Motor neuron (in vitro differentiated cells): ENCODE results near the gene SYT1. TPM values are rescaled to one million over a fixed set of nuclear protein-coding genes. Genes with fewer than 3 reads are reported as not detected.

Experiments
- ATAC-seq, 8 experiments: fragments of 200-7000 bp; cut with Tn5 transposase; replicated peaks in 6 of 8; 2 replicates each; pipeline ENCODE4 v1.8.0; 2021; ENCODE audit warnings: mild to moderate bottlenecking in 8 of 8, moderate library complexity in 8 of 8
- H3K27ac ChIP-seq, 2 donors: fragments of 250-450 bp; sonication (Bioruptor Pico); 2 replicates each; pipeline ENCODE4 v1.9.0; 2021; ENCODE audit warnings: antibody characterized with exemption in 2 of 2, mild to moderate bottlenecking in 2 of 2, moderate library complexity in 1 of 2
- H3K4me1 ChIP-seq, 2 donors: fragments of 250-450 bp; sonication (Bioruptor Pico); replicated peaks in 1 of 2; 2 replicates each; pipeline ENCODE4 v1.6.1; 2021; ENCODE audit warnings: antibody characterized with exemption in 2 of 2, mild to moderate bottlenecking in 2 of 2, moderate library complexity in 1 of 2
- H3K4me3 ChIP-seq, 5 donors: fragments of 250-450 bp; sonication (Bioruptor Pico); 2 replicates each; pipeline ENCODE4 v1.9.0; 2021; ENCODE audit warnings: antibody characterized with exemption in 5 of 5, mild to moderate bottlenecking in 5 of 5, moderate library complexity in 4 of 5
- WGBS, 10 experiments: fragments of 450-650 bp; shearing (Covaris generic); methylation state at CpG; one replicate each; pipeline ENCODE4 v1.0.0; 2022; 5-methylcytosine and 5-hydroxymethylcytosine counted together
- in situ Hi-C, 9 experiments: fragments of 400-800 bp; cut with MboI; loops; one replicate each; pipeline ENCODE4 v1.15.0; 2021; ENCODE audit warnings: low sequenced_read_pairs in 9 of 9, low pct_unique_long_range_greater_than_20kb in 2 of 9; ENCODE audit not compliant: unreplicated experiment in 9 of 9
- total RNA-seq, 8 experiments: library from RNA; unstranded; fragments of 300-600 nt; gene quantifications; 2 replicates each; pipeline versions ENCODE4 v1.2.3 to v1.2.4, GENCODE V29; 2022

The SYT1 gene
- total RNA-seq, 8 experiments from 2014 or later, result 0.18 to 86.3 (median 71.7) TPM; not detected in 1

- H3K4me1 ChIP-seq, result no peaks in the 10 kb centered on the region
- no peak for ATAC-seq
- no peak overlapping the region for H3K27ac ChIP-seq
- no peak overlapping the region for H3K4me3 ChIP-seq
- in situ Hi-C loops, result no loop called here
- WGBS, 10 experiments, result 86 to 100% (median 93%) methylated on average over 1 to 2 of the region's 2 CpGs; no CpG with 5 or more reads in 4 of the 10 experiments
Observed at GRCh38 chr12:79108962-79109361, 244.4 kb downstream of the SYT1 start.

- in situ Hi-C loops, result no loop called here
- H3K4me3 ChIP-seq, result no peak overlapping the region
- H3K27ac ChIP-seq, result no peak overlapping the region
- ATAC-seq, result peak in 2 of 8 experiments; percentile 15 to 44
- H3K4me1 ChIP-seq, result no peaks in the 10 kb centered on the region
Observed at GRCh38 chr12:79114896-79115295, 250.3 kb downstream of the SYT1 start.

- Histone ChIP-seq H3K4me1 (no peaks in the 10 kb centered on the region), H3K27ac (no peak overlapping the region), H3K4me3 (no peak overlapping the region)
- in situ Hi-C loops, result no loop called here
- no peak for ATAC-seq
Observed at GRCh38 chr12:79115743-79116142, 251.2 kb downstream of the SYT1 start.

GRCh38 chr12:79119796-79120195 is 255.2 kb downstream of the SYT1 start:
- in situ Hi-C loops, result no loop called here
- no peak overlapping the region for H3K4me3 ChIP-seq
- no peaks in the 10 kb centered on the region for H3K4me1 ChIP-seq
- WGBS, 10 experiments, result 67 to 100% (median 87%) methylated on average over 1 to 4 of the region's 4 CpGs; no CpG with 5 or more reads in 1 of the 10 experiments
- no peak for ATAC-seq
- no peak overlapping the region for H3K27ac ChIP-seq

- 79 to 100% (median 91%) methylated on average over 2 to 3 of the region's 3 CpGs; no CpG with 5 or more reads in 5 of the 10 experiments for WGBS, 10 experiments
- no peak for ATAC-seq
- no peak overlapping the region for H3K4me3 ChIP-seq
- in situ Hi-C loops, result no loop called here
- no peak overlapping the region for H3K27ac ChIP-seq
- H3K4me1 ChIP-seq, result no peaks in the 10 kb centered on the region
Observed at GRCh38 chr12:79121486-79121885, 256.9 kb downstream of the SYT1 start.

- in situ Hi-C loops, result no loop called here
- Histone ChIP-seq H3K27ac (no peak overlapping the region), H3K4me3 (no peak overlapping the region), H3K4me1 (no peaks in the 10 kb centered on the region)
- ATAC-seq, result no peak
- 47 to 100% (median 91%) methylated on average over 1 to 5 of the region's 5 CpGs; no CpG with 5 or more reads in 1 of the 10 experiments for WGBS, 10 experiments
Observed at GRCh38 chr12:79124385-79124784, 259.8 kb downstream of the SYT1 start.

- 0 to 100% (median 74%) methylated on average over 1 to 2 of the region's 2 CpGs; no CpG with 5 or more reads in 2 of the 10 experiments for WGBS, 10 experiments
- in situ Hi-C loops, result no loop called here
- Histone ChIP-seq H3K4me1 (no peaks in the 10 kb centered on the region), H3K27ac (no peak overlapping the region), H3K4me3 (no peak overlapping the region)
- ATAC-seq, result no peak
Observed at GRCh38 chr12:79125358-79125757, 260.8 kb downstream of the SYT1 start.

GRCh38 chr12:79127271-79127751 is 262.7 kb downstream of the SYT1 start:
- 0 to 100% (median 58%) methylated on average over 1 to 3 of the region's 3 CpGs; no CpG with 5 or more reads in 2 of the 10 experiments for WGBS, 10 experiments
- in situ Hi-C loops, result no loop called here
- Histone ChIP-seq H3K27ac (no peak overlapping the region), H3K4me1 (no peaks in the 10 kb centered on the region), H3K4me3 (no peak overlapping the region)
- peak in 1 of 8 experiments; percentile 72 for ATAC-seq

- no peak overlapping the region for H3K4me3 ChIP-seq
- H3K27ac ChIP-seq, result no peak overlapping the region
- WGBS, 10 experiments, result 0 to 100% (median 67%) methylated on average over 1 of the region's 1 CpG; no CpG with 5 or more reads in 3 of the 10 experiments
- in situ Hi-C loops, result no loop called here
- no peak for ATAC-seq
- no peaks in the 10 kb centered on the region for H3K4me1 ChIP-seq
Observed at GRCh38 chr12:79128956-79129355, 264.4 kb downstream of the SYT1 start.

- ATAC-seq, result no peak
- in situ Hi-C loops, result no loop called here
- Histone ChIP-seq H3K4me1 (peaks cover 0 to 3% of the 10 kb centered on the region in 2 donors), H3K27ac (no peak overlapping the region), H3K4me3 (no peak overlapping the region)
- WGBS, 10 experiments, result 26 to 100% (median 72%) methylated on average over 1 to 6 of the region's 6 CpGs
Observed at GRCh38 chr12:79138872-79139271, 274.3 kb downstream of the SYT1 start.

GRCh38 chr12:79140711-79141110 is 276.1 kb downstream of the SYT1 start:
- in situ Hi-C loops, result no loop called here
- Histone ChIP-seq H3K4me1 (peaks cover 0 to 3% of the 10 kb centered on the region in 2 donors), H3K4me3 (no peak overlapping the region), H3K27ac (no peak overlapping the region)
- ATAC-seq, result no peak
- WGBS, 10 experiments, result 33 to 100% (median 93%) methylated on average over 1 of the region's 1 CpG; no CpG with 5 or more reads in 6 of the 10 experiments

GRCh38 chr12:79141776-79142175 is 277.2 kb downstream of the SYT1 start:
- in situ Hi-C loops, result no loop called here
- 0 to 95% (median 81%) methylated on average over 1 to 2 of the region's 2 CpGs; no CpG with 5 or more reads in 2 of the 10 experiments for WGBS, 10 experiments
- no peak overlapping the region for H3K4me3 ChIP-seq
- no peak overlapping the region for H3K27ac ChIP-seq
- peaks cover 0 to 3% of the 10 kb centered on the region in 2 donors for H3K4me1 ChIP-seq
- ATAC-seq, result no peak

- 8 to 100% (median 44%) methylated on average over 1 to 2 of the region's 2 CpGs; no CpG with 5 or more reads in 3 of the 10 experiments for WGBS, 10 experiments
- in situ Hi-C loops, result no loop called here
- no peaks in the 10 kb centered on the region for H3K4me1 ChIP-seq
- no peak overlapping the region for H3K27ac ChIP-seq
- ATAC-seq, result no peak
- H3K4me3 ChIP-seq, result no peak overlapping the region
Observed at GRCh38 chr12:79143803-79144202, 279.2 kb downstream of the SYT1 start.

- no peak overlapping the region for H3K27ac ChIP-seq
- no peak overlapping the region for H3K4me3 ChIP-seq
- no peak for ATAC-seq
- in situ Hi-C loops, result loop anchor here in 1 of 9 experiments (25.0 kb wide), 1 partner anchor 965 kb away; no protein-coding TSS in a partner anchor
- no peaks in the 10 kb centered on the region for H3K4me1 ChIP-seq
- 50 to 100% (median 92%) methylated on average over 1 to 2 of the region's 2 CpGs for WGBS, 10 experiments
Observed at GRCh38 chr12:79151956-79152355, 287.4 kb downstream of the SYT1 start.
